GM18505 (cell line): ENCODE results near the gene CLDN5.
"Not testable (repeated sequence)": the region's sequence is repeated elsewhere in the genome, so short reads cannot be mapped to it uniquely, and the experiment has no call there.

Source experiments
- ATAC-seq: cut with Tn5 transposase; IDR thresholded peaks from one replicate; pipeline ENCODE4 v1.9.1; 2021; ENCODE audit not compliant: unreplicated experiment
- POLR2A ChIP-seq: IDR thresholded peaks from 4 replicates; pipeline ENCODE4 v1.6.1; 2011; ENCODE audit warnings: borderline replicate concordance; ENCODE audit not compliant: insufficient read depth, insufficient read length; ENCODE audit errors: extremely low read depth

The CLDN5 gene

DNA sequence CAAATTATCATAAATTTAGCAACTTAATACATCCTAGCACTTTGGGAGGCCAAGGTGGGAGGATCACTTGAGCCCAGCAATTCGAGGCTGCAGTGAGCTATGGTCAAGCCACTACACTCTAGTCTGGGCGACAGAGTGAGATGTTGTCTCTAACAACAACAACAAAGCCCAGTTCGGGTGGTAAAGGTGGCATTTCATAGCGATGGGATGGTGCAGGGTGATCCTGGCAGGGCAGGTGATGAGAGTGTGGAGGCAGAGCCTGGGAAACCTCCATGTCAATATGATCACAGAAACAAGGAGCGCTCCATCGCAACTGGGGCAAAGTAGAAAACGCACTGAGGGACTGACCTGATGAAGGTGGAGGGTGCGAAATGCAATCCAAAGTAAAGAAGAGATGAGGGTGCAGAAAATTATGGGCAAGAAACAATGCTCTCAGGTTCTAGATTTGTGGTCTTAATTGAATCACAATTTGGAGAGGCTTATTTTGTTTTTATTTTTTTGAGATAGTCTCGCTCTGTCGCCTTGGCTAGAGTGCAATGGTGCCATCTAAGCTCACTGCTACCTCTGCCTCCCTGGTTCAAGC is 32.8 kb upstream of the CLDN5 start:
- no peak for TF ChIP-seq POLR2A
- ATAC-seq, result no peak

DNA sequence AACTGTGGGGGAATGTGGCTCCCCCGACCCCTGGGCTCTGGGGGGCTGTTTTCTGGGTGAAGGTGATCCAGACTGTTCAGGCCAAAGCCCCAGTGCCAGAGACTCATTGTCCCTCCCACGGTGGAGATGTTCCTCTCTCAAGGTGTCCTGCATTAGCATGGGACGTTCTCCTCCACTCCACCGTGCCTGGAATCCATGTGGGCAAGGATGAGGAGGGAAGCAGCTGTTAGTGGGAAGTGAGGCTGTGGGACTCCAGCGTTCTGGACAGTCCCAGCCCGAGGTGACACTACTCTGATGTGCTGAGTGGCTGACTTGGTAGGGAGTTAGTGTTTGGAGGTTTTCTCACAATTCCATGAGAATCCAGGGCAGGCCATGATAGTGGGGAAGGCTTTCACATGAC is 31.4 kb upstream of the CLDN5 start:
- no peak for TF ChIP-seq POLR2A
- no peak for ATAC-seq

DNA sequence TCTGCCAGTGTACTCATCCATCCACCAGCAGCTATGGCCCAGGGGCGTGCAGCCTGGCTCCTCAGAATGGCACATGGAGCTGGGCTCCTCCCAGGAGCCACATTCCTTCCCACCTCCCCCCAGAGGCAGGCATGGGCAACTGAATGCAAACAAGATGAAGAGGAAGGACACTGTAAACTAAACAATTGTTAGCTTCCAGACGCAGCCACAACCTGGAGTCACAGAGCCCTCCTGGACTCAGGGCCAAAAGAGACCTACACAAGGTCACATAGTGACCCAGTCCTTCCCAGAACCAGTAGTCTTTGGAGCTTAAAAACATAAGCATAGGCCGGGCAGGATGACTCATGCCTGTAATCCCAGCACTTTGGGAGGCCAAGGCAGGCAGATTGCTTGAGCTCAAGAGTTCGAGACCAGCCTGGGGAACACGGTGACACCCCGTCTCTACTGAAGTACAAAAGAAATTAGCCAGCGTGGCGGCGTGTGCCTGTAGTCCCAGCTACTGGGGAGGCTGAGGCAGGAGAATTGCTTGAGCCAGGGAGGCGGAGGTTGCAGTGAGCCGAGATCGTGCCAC is 30.7 kb upstream of the CLDN5 start:
- ATAC-seq, result no peak
- no peak for TF ChIP-seq POLR2A

- ATAC-seq, result no peak
- no peak for TF ChIP-seq POLR2A
These were observed 29.0 kb upstream of the CLDN5 start for GRCh38 chr22:19553201-19553600.

DNA sequence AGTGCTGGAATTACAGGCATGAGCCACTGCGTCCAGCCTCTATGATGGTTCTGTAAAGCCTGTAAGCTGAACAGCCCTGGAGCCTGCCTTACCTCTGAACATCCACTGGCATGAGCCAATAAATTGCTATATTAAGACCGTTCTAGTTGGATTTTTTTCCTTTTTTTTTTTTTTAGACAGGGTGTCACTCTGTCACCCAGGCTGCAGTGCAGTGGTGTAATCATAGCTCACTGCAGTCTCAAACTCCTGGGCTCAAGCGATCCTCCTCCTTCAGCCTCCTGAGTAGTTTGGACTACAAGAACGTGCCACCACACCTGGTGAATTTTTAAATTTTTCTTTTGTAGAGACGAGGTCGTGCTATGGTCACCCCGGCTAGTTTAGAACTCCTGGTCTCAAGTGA is 26.2 kb upstream of the CLDN5 start:
- no peak for ATAC-seq
- no peak for TF ChIP-seq POLR2A

- no peak for ATAC-seq
- TF ChIP-seq POLR2A, result no peak
These were observed 25.2 kb upstream of the CLDN5 start for GRCh38 chr22:19549428-19549827.

GRCh38 chr22:19548964-19549363 is 24.8 kb upstream of the CLDN5 start:
- no peak for TF ChIP-seq POLR2A
- no peak for ATAC-seq

- not testable (repeated sequence) for ATAC-seq
These were observed 24.2 kb upstream of the CLDN5 start for GRCh38 chr22:19548427-19548826.

- no peak for TF ChIP-seq POLR2A
- no peak for ATAC-seq
These were observed 23.4 kb upstream of the CLDN5 start for GRCh38 chr22:19547620-19548019.

GRCh38 chr22:19546680-19547079 is 22.5 kb upstream of the CLDN5 start:
- ATAC-seq, result no peak
- TF ChIP-seq POLR2A, result no peak

DNA sequence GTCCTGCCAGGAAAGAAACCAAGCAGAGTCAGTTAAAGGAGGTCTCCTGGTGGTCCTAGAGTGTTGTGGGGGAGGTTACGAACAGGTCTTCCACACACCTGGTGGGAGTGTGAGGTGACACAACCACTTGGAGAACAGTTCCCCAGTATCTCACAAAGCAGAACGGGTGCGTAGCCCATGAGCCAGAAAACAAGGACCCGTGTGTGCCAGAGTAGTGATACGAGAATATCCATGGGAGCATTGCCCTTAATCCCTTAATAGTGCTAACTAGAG is 21.7 kb upstream of the CLDN5 start:
- ATAC-seq, result no peak
- TF ChIP-seq POLR2A, result no peak

GRCh38 chr22:19543970-19544708 is 19.9 kb upstream of the CLDN5 start:
- ATAC-seq, result no peak
- no peak for TF ChIP-seq POLR2A

- TF ChIP-seq POLR2A, result no peak
- ATAC-seq, result no peak
These were observed 16.2 kb upstream of the CLDN5 start for GRCh38 chr22:19540394-19540793.

DNA sequence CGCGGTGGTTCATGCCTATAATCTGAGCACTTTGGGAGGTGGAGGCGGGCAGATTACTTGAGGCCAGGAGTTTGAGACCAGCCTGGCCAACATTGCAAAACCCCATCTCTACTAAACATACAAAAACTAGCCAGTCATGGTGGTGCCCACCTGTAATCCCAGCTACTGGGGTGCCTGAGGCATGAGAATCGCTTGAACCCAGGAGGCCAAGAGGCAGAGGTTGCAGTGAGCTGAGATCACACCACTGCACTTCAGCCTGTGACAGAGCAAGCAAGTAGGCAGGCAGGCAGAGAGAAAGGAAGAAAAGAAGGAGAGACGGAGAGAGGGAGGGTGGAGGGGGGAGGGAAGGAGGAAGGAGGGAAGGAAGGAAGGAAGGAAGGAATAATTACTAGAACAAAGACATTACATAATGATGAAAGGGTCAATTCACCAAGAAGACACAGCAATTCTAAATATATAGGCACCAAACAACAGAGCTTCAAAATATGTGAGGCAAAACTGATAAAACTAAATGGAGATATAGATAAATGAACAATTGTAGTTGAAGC is 13.8 kb upstream of the CLDN5 start:
- no peak for ATAC-seq
- no peak for TF ChIP-seq POLR2A
